Astrocyte (in vitro differentiated cells and primary cell): ENCODE data around the gene DPY19L3. TPM values are rescaled to one million over a fixed set of nuclear protein-coding genes. Genes with fewer than 3 reads are reported as not detected.

Source experiments
- DNase-seq: peaks from one replicate; pipeline ENCODE4 v3.0.0-alpha.2; 2010; ENCODE audit warnings: low read depth
- FAIRE-seq: peaks from 2 replicates; lab custom pipeline; 2011; peaks lifted over from hg19 to GRCh38; lab: Jason Lieb, UNC
- H2AFZ ChIP-seq: 2 replicates; pipeline ENCODE4 v1.6.0; 2012; ENCODE audit warnings: low read depth, low read length, inconsistent platforms
- H3K27ac ChIP-seq: 2 replicates; pipeline ENCODE4 v1.5.1; 2011; ENCODE audit warnings: low read depth, low read length, inconsistent platforms
- H3K27me3 ChIP-seq: 2 replicates; pipeline ENCODE4 v1.6.0; 2011; ENCODE audit warnings: low read length, inconsistent platforms; ENCODE audit not compliant: insufficient read depth
- H3K36me3 ChIP-seq: 2 replicates; pipeline ENCODE4 v1.5.1; 2011; ENCODE audit warnings: low read length, inconsistent platforms; ENCODE audit not compliant: insufficient read depth
- H3K4me1 ChIP-seq: 2 replicates; pipeline ENCODE4 v1.5.1; 2011; ENCODE audit warnings: low read length, inconsistent platforms; ENCODE audit not compliant: insufficient read depth
- H3K4me2 ChIP-seq: 2 replicates; pipeline ENCODE4 v1.6.0; 2012; ENCODE audit warnings: low read length, inconsistent platforms
- H3K4me3 ChIP-seq: 2 replicates; pipeline ENCODE4 v1.5.1; 2011; ENCODE audit warnings: low read depth, mild to moderate bottlenecking, low read length, inconsistent platforms; ENCODE audit not compliant: insufficient read depth
- H3K79me2 ChIP-seq: 2 replicates; pipeline ENCODE4 v1.6.0; 2012; ENCODE audit warnings: mild to moderate bottlenecking, low read length, inconsistent platforms; ENCODE audit not compliant: insufficient read depth
- H3K9ac ChIP-seq: 2 replicates; pipeline ENCODE4 v1.6.0; 2012; ENCODE audit warnings: mild to moderate bottlenecking, low read length, inconsistent platforms
- H3K9me3 ChIP-seq: 2 replicates; pipeline ENCODE4 v1.5.1; 2012; ENCODE audit warnings: low read depth, mild to moderate bottlenecking, low read length, inconsistent platforms; ENCODE audit not compliant: insufficient read depth
- H4K20me1 ChIP-seq: 2 replicates; pipeline ENCODE4 v1.6.0; 2012; ENCODE audit warnings: low read length, inconsistent platforms; ENCODE audit not compliant: insufficient read depth
- H3K27ac Mint-ChIP-seq: one replicate; pipeline ENCODE4 v1.8.0; 2021; ENCODE audit warnings: mild to moderate bottlenecking, mixed read lengths; ENCODE audit not compliant: unreplicated experiment
- H3K27me3 Mint-ChIP-seq: one replicate; pipeline ENCODE4 v1.8.0; 2021; ENCODE audit warnings: low read depth, mixed read lengths; ENCODE audit not compliant: unreplicated experiment
- H3K36me3 Mint-ChIP-seq: one replicate; pipeline ENCODE4 v1.8.0; 2021; ENCODE audit warnings: low read depth, mixed read lengths; ENCODE audit not compliant: unreplicated experiment
- H3K4me1 Mint-ChIP-seq: one replicate; pipeline ENCODE4 v1.8.0; 2021; ENCODE audit warnings: low read depth, mixed read lengths; ENCODE audit not compliant: unreplicated experiment
- H3K4me3 Mint-ChIP-seq: one replicate; pipeline ENCODE4 v1.8.0; 2021; ENCODE audit warnings: mild to moderate bottlenecking, moderate library complexity, mixed read lengths; ENCODE audit not compliant: unreplicated experiment
- H3K9me3 Mint-ChIP-seq: one replicate; pipeline ENCODE4 v1.8.0; 2021; ENCODE audit warnings: mild to moderate bottlenecking, mixed read lengths; ENCODE audit not compliant: unreplicated experiment
- EZH2 ChIP-seq: IDR thresholded peaks from 2 replicates; pipeline ENCODE4 v1.6.1; 2012; ENCODE audit warnings: mild to moderate bottlenecking, low read length, inconsistent platforms; ENCODE audit not compliant: insufficient read depth
- total RNA-seq: library from RNA; stranded (reverse); gene quantifications from 2 replicates; pipeline ENCODE4 v1.2.1, GENCODE V29; 2021
- TF ChIP-seq, protein P1 (sequence below): IDR thresholded peaks from 2 replicates; pipeline ENCODE4 v1.5.1; 2011; ENCODE audit warnings: low read depth, mild to moderate bottlenecking, inconsistent platforms, low read length, moderate library complexity; ENCODE audit not compliant: insufficient read depth

DPY19L3 gene
- total RNA-seq, 1 donor from 2014 or later = 50.9 TPM

GRCh38 chr19:32362318-32362691, 43.3 kb upstream of the DPY19L3 start:
- H3K36me3 Mint-ChIP-seq = peaks cover 7% of the 10 kb centered on the region
- no peak overlapping the region for H3K27ac ChIP-seq
- H3K4me3 Mint-ChIP-seq = no peak overlapping the region
- no peak overlapping the region for H2AFZ ChIP-seq
- DNase-seq (no peak), FAIRE-seq (no peak)
- no peak overlapping the region for H3K4me3 ChIP-seq
- no peaks in the 10 kb centered on the region for H3K9me3 ChIP-seq
- H3K9ac ChIP-seq = no peak overlapping the region
- H3K4me2 ChIP-seq = no peak overlapping the region
- peaks cover 58% of the 10 kb centered on the region for H4K20me1 ChIP-seq
- TF ChIP-seq, protein P1, sequence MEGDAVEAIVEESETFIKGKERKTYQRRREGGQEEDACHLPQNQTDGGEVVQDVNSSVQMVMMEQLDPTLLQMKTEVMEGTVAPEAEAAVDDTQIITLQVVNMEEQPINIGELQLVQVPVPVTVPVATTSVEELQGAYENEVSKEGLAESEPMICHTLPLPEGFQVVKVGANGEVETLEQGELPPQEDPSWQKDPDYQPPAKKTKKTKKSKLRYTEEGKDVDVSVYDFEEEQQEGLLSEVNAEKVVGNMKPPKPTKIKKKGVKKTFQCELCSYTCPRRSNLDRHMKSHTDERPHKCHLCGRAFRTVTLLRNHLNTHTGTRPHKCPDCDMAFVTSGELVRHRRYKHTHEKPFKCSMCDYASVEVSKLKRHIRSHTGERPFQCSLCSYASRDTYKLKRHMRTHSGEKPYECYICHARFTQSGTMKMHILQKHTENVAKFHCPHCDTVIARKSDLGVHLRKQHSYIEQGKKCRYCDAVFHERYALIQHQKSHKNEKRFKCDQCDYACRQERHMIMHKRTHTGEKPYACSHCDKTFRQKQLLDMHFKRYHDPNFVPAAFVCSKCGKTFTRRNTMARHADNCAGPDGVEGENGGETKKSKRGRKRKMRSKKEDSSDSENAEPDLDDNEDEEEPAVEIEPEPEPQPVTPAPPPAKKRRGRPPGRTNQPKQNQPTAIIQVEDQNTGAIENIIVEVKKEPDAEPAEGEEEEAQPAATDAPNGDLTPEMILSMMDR = no peak
- no peak for TF ChIP-seq EZH2
- H3K4me1 ChIP-seq = no peaks in the 10 kb centered on the region
- H3K27me3 Mint-ChIP-seq = no peaks in the 10 kb centered on the region
- H3K4me1 Mint-ChIP-seq = peaks cover 5% of the 10 kb centered on the region
- no peaks in the 10 kb centered on the region for H3K9me3 Mint-ChIP-seq
- peaks cover 29% of the 10 kb centered on the region for H3K36me3 ChIP-seq
- H3K79me2 ChIP-seq = peaks cover 39% of the 10 kb centered on the region
- H3K27me3 ChIP-seq = no peaks in the 10 kb centered on the region
- H3K27ac Mint-ChIP-seq = no peak overlapping the region

GRCh38 chr19:32363175-32363574, 42.4 kb upstream of the DPY19L3 start:
- Histone ChIP-seq H3K4me2 (no peak overlapping the region), H3K79me2 (peaks cover 45% of the 10 kb centered on the region), H3K9me3 (no peaks in the 10 kb centered on the region), H2AFZ (no peak overlapping the region), H3K27ac (no peak overlapping the region), H3K9ac (no peak overlapping the region), H3K27me3 (no peaks in the 10 kb centered on the region), H3K4me3 (no peak overlapping the region), H3K4me1 (no peaks in the 10 kb centered on the region), H3K36me3 (peaks cover 26% of the 10 kb centered on the region), H4K20me1 (peaks cover 60% of the 10 kb centered on the region)
- DNase-seq (no peak), FAIRE-seq (no peak)
- Mint-ChIP-seq H3K4me1 (peaks cover 11% of the 10 kb centered on the region), H3K9me3 (no peaks in the 10 kb centered on the region), H3K27ac (no peak overlapping the region), H3K4me3 (no peak overlapping the region), H3K36me3 (peaks cover 10% of the 10 kb centered on the region), H3K27me3 (no peaks in the 10 kb centered on the region)
- TF ChIP-seq, protein P1 = no peak
- TF ChIP-seq EZH2 = no peak

GRCh38 chr19:32363632-32364031, 41.9 kb upstream of the DPY19L3 start:
- Mint-ChIP-seq H3K4me1 (peaks cover 11% of the 10 kb centered on the region), H3K27ac (no peak overlapping the region), H3K36me3 (peaks cover 10% of the 10 kb centered on the region), H3K27me3 (no peaks in the 10 kb centered on the region), H3K9me3 (no peaks in the 10 kb centered on the region), H3K4me3 (no peak overlapping the region)
- Histone ChIP-seq H3K27ac (no peak overlapping the region), H3K4me2 (no peak overlapping the region), H3K79me2 (peaks cover 49% of the 10 kb centered on the region), H3K27me3 (no peaks in the 10 kb centered on the region), H3K4me1 (no peaks in the 10 kb centered on the region), H3K36me3 (peaks cover 22% of the 10 kb centered on the region), H3K9me3 (no peaks in the 10 kb centered on the region), H3K9ac (no peak overlapping the region), H2AFZ (no peak overlapping the region), H4K20me1 (peaks cover 64% of the 10 kb centered on the region), H3K4me3 (no peak overlapping the region)
- FAIRE-seq = no peak
- TF ChIP-seq EZH2 = no peak
- TF ChIP-seq, protein P1 = no peak
- DNase-seq = no peak
